Osteoblast (primary cell): ENCODE results near the gene PPIL4. TPM values are rescaled to one million over a fixed set of nuclear protein-coding genes. Genes with fewer than 3 reads are reported as not detected.

ENCODE experiments used
- DNase-seq: peaks from one replicate; pipeline ENCODE4 v3.0.0; 2011; ENCODE audit warnings: low spot score, mixed read lengths; ENCODE audit not compliant: insufficient read length; ENCODE audit errors: missing footprints
- H2AFZ ChIP-seq: 2 replicates; pipeline ENCODE4 v1.6.0; 2011; ENCODE audit warnings: mild to moderate bottlenecking, low read length
- H3K27ac ChIP-seq: 2 replicates; pipeline ENCODE4 v1.5.1; 2011; ENCODE audit warnings: mild to moderate bottlenecking, low read depth, low read length, moderate library complexity
- H3K27me3 ChIP-seq: 2 replicates; pipeline ENCODE4 v1.6.0; 2012; ENCODE audit warnings: mild to moderate bottlenecking, control low read depth, inconsistent platforms, low read length, moderate library complexity; ENCODE audit not compliant: insufficient read depth
- H3K36me3 ChIP-seq: 2 replicates; pipeline ENCODE4 v1.5.1; 2011; ENCODE audit warnings: mild to moderate bottlenecking, low read length, control low read depth, moderate library complexity; ENCODE audit not compliant: insufficient read depth
- H3K4me1 ChIP-seq: 2 replicates; pipeline ENCODE4 v1.5.1; 2011; ENCODE audit warnings: mild to moderate bottlenecking, low read length, control low read depth, moderate library complexity; ENCODE audit not compliant: insufficient read depth
- H3K4me2 ChIP-seq: 2 replicates; pipeline ENCODE4 v1.6.0; 2011; ENCODE audit warnings: mild to moderate bottlenecking, low read length; ENCODE audit not compliant: insufficient read depth
- H3K4me3 ChIP-seq: fragments of 200-600 bp; sonication (generic); 3 replicates; pipeline ENCODE4 v1.5.1; 2012; ENCODE audit warnings: mild to moderate bottlenecking, low read length, inconsistent platforms; ENCODE audit not compliant: insufficient read depth
- H3K79me2 ChIP-seq: 2 replicates; pipeline ENCODE4 v1.6.0; 2012; ENCODE audit warnings: mild to moderate bottlenecking, low read length, control low read depth, inconsistent platforms; ENCODE audit not compliant: insufficient read depth
- H3K9me3 ChIP-seq: 2 replicates; pipeline ENCODE4 v1.5.1; 2011; ENCODE audit warnings: low read depth, low read length, control low read depth
- H4K20me1 ChIP-seq: 2 replicates; pipeline ENCODE4 v1.6.0; 2012; ENCODE audit warnings: mild to moderate bottlenecking, low read length, control low read depth; ENCODE audit not compliant: insufficient read depth
- total RNA-seq: library from RNA; depleted of rRNA; stranded (reverse); fragments of >200 nt; gene quantifications from 2 replicates; pipeline ENCODE4 v1.2.3, GENCODE V29; 2012
- TF ChIP-seq, protein P1 (sequence below): IDR thresholded peaks from 2 replicates; pipeline ENCODE4 v1.5.1; 2011; ENCODE audit warnings: mild to moderate bottlenecking, low read depth, low read length, moderate library complexity; ENCODE audit errors: extremely low read depth

PPIL4 gene
- total RNA-seq, 1 donor: 33.3 TPM

DNA sequence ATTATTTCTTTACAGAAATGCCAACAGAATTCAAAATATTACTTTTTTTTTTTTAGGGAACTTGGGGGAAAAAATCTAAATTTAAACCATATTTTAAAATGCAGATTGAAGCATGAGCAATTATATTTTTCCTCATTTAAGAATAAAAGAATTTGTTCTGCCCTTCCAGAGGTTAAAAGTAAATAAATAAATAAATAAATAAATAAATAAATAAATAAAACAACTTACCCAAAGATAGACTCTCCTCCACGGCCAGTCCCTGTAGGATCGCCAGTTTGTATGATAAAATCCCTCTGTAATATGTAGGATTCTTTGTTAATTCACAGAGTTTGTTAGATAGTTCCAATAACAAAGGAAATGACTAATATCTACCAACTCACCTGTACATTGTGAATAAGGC lies 4.7 kb downstream of the PPIL4 start:
- TF ChIP-seq, protein P1, sequence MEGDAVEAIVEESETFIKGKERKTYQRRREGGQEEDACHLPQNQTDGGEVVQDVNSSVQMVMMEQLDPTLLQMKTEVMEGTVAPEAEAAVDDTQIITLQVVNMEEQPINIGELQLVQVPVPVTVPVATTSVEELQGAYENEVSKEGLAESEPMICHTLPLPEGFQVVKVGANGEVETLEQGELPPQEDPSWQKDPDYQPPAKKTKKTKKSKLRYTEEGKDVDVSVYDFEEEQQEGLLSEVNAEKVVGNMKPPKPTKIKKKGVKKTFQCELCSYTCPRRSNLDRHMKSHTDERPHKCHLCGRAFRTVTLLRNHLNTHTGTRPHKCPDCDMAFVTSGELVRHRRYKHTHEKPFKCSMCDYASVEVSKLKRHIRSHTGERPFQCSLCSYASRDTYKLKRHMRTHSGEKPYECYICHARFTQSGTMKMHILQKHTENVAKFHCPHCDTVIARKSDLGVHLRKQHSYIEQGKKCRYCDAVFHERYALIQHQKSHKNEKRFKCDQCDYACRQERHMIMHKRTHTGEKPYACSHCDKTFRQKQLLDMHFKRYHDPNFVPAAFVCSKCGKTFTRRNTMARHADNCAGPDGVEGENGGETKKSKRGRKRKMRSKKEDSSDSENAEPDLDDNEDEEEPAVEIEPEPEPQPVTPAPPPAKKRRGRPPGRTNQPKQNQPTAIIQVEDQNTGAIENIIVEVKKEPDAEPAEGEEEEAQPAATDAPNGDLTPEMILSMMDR: no peak
- DNase-seq: no peak
- H3K4me1 ChIP-seq: peaks cover 13% of the 10 kb centered on the region
- peaks cover 26% of the 10 kb centered on the region for H4K20me1 ChIP-seq
- H3K4me2 ChIP-seq: no peak overlapping the region
- no peaks in the 10 kb centered on the region for H3K9me3 ChIP-seq
- no peaks in the 10 kb centered on the region for H3K27me3 ChIP-seq
- H3K36me3 ChIP-seq: peaks cover 32% of the 10 kb centered on the region
- H3K4me3 ChIP-seq: no peak overlapping the region
- H3K79me2 ChIP-seq: peaks cover 76% of the 10 kb centered on the region
- H3K27ac ChIP-seq: no peak overlapping the region
- H2AFZ ChIP-seq: no peak overlapping the region

DNA sequence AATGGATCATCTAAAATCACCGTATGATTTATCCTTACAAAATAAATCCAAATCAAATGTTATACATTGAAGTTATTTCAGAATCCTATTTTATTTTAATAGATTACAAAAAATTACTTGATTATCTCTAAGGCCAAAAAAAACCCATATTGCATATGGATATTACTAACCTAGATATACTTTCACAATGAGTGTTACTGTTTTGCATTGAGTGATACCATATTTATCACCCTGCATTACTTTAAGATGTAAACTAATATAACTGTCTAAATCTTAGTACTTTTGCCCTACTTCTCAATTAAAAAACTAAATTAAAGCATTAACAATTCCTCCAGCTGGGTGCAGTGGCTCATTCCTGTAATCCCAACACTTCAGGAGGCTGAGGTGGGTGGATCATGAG lies 11.1 kb downstream of the PPIL4 start:
- Histone ChIP-seq H3K79me2 (peaks cover 30% of the 10 kb centered on the region), H2AFZ (no peak overlapping the region), H3K27ac (no peak overlapping the region), H3K4me3 (no peak overlapping the region), H3K9me3 (no peaks in the 10 kb centered on the region), H3K4me2 (no peak overlapping the region), H4K20me1 (peaks cover 2% of the 10 kb centered on the region), H3K36me3 (peaks cover 82% of the 10 kb centered on the region), H3K27me3 (no peaks in the 10 kb centered on the region), H3K4me1 (no peaks in the 10 kb centered on the region)
- DNase-seq: no peak
- TF ChIP-seq, protein P1: no peak

DNA sequence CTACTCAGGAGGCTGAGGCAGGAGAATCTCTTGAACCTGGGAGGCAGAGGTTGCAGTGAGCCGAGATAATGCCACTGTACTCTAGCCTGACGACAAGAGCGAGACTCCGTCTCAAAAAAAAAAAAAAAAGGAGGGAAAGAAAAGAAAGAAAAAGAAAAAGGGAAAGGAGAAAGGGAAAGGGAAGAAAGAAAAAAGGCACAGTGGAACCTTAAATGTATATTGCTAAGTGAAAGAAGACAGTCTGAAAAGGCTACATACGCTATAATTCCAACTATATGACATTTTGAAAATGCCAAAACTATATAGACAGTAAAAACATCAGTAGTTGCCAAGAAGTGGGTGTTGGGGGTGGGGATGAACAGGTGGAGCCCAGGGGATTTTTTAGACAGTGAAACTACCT lies 16.2 kb downstream of the PPIL4 start:
- Histone ChIP-seq H3K9me3 (no peaks in the 10 kb centered on the region), H3K27ac (no peak overlapping the region), H3K4me2 (no peak overlapping the region), H2AFZ (no peak overlapping the region), H3K79me2 (peaks cover 14% of the 10 kb centered on the region), H4K20me1 (peaks cover 6% of the 10 kb centered on the region), H3K4me3 (no peak overlapping the region), H3K4me1 (no peaks in the 10 kb centered on the region), H3K27me3 (no peaks in the 10 kb centered on the region), H3K36me3 (peaks cover 89% of the 10 kb centered on the region)
- no peak for DNase-seq
- TF ChIP-seq, protein P1: no peak

DNA sequence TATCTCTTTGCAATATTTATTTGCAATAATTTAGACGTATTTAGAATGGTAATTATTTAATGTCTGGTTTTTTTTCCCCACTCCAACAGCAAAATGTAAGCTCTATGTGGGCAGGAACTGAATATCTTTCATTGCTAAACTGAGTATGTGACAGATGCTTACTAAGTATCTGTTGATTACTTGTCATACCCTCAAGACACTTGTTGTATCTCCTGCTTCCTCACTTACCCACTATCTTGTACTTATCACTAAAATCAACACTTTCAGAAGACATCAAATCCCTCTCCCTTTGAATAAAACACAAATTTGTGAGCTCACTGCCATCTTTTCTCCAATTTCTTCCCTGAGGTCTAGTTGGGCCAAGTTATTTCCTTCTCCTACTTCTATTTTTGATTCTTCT lies 30.3 kb downstream of the PPIL4 start:
- no peak overlapping the region for H3K27ac ChIP-seq
- H3K4me2 ChIP-seq: no peak overlapping the region
- TF ChIP-seq, protein P1: no peak
- peaks cover 6% of the 10 kb centered on the region for H3K4me1 ChIP-seq
- H2AFZ ChIP-seq: no peak overlapping the region
- no peak for DNase-seq
- H4K20me1 ChIP-seq: no peaks in the 10 kb centered on the region
- peaks cover 25% of the 10 kb centered on the region for H3K36me3 ChIP-seq
- H3K79me2 ChIP-seq: peaks cover 3% of the 10 kb centered on the region
- H3K4me3 ChIP-seq: no peak overlapping the region
- H3K9me3 ChIP-seq: no peaks in the 10 kb centered on the region
- H3K27me3 ChIP-seq: no peaks in the 10 kb centered on the region
